Memory B cell (primary cell): ENCODE results near the gene GOLGA6D.
"Not testable (repeated sequence)": the region's sequence is repeated elsewhere in the genome, so short reads cannot be mapped to it uniquely, and the experiment has no call there.

Experiments
- ATAC-seq: fragments of 150-1000 bp; cut with Tn5 transposase; 2 replicates; pipeline ENCODE4 v1.10.0; 2021; ENCODE audit warnings: low read depth, mild to moderate bottlenecking, moderate library complexity
- DNase-seq, 2 donors: peaks; one replicate each; pipeline ENCODE4 v3.0.0; 2022; ENCODE audit warnings: low spot score in 2 of 2
- H3K27ac Mint-ChIP-seq: one replicate; pipeline ENCODE4 v1.8.0; 2022; ENCODE audit warnings: mild to moderate bottlenecking, moderate library complexity, mixed read lengths
- H3K27me3 Mint-ChIP-seq: one replicate; pipeline ENCODE4 v1.8.0; 2022; ENCODE audit warnings: mixed read lengths
- H3K36me3 Mint-ChIP-seq: one replicate; pipeline ENCODE4 v1.8.0; 2022; ENCODE audit warnings: mild to moderate bottlenecking, mixed read lengths
- H3K4me1 Mint-ChIP-seq: one replicate; pipeline ENCODE4 v1.8.0; 2022; ENCODE audit warnings: mixed read lengths
- H3K4me3 Mint-ChIP-seq: one replicate; pipeline ENCODE4 v1.8.0; 2022; ENCODE audit warnings: mild to moderate bottlenecking, moderate library complexity, mixed read lengths
- H3K9me3 Mint-ChIP-seq: one replicate; pipeline ENCODE4 v1.8.0; 2022; ENCODE audit warnings: mixed read lengths

GOLGA6D gene

GRCh38 chr15:75258034-75258433 is 24.6 kb upstream of the GOLGA6D start, which contains the start of gene GOLGA6C:
Gene GOLGA6C (plus strand): TSS chr15:75258334. CDS start chr15:75258599, 265 bp downstream.
- H3K4me1 Mint-ChIP-seq, H3K27ac Mint-ChIP-seq, H3K9me3 Mint-ChIP-seq, H3K27me3 Mint-ChIP-seq, DNase-seq, ATAC-seq, H3K36me3 Mint-ChIP-seq, H3K4me3 Mint-ChIP-seq: not testable (repeated sequence)

GRCh38 chr15:75258620-75259343 is 23.9 kb upstream of the GOLGA6D start:
- not testable (repeated sequence) for H3K27ac Mint-ChIP-seq, H3K27me3 Mint-ChIP-seq, H3K9me3 Mint-ChIP-seq, H3K4me1 Mint-ChIP-seq, H3K36me3 Mint-ChIP-seq, ATAC-seq, DNase-seq, H3K4me3 Mint-ChIP-seq

- not testable (repeated sequence) for H3K4me3 Mint-ChIP-seq, H3K36me3 Mint-ChIP-seq, ATAC-seq, DNase-seq, H3K27ac Mint-ChIP-seq, H3K4me1 Mint-ChIP-seq, H3K27me3 Mint-ChIP-seq, H3K9me3 Mint-ChIP-seq
Measured at GRCh38 chr15:75259873-75260272, 22.8 kb upstream of the GOLGA6D start.

- H3K4me1 Mint-ChIP-seq, H3K36me3 Mint-ChIP-seq, H3K9me3 Mint-ChIP-seq, H3K4me3 Mint-ChIP-seq, H3K27me3 Mint-ChIP-seq, ATAC-seq, H3K27ac Mint-ChIP-seq, DNase-seq: not testable (repeated sequence)
Measured at GRCh38 chr15:75273751-75274359, 8.8 kb upstream of the GOLGA6D start.

GRCh38 chr15:75274509-75275107 is 8.0 kb upstream of the GOLGA6D start:
- H3K27me3 Mint-ChIP-seq, H3K4me1 Mint-ChIP-seq, H3K27ac Mint-ChIP-seq, H3K9me3 Mint-ChIP-seq, H3K4me3 Mint-ChIP-seq, H3K36me3 Mint-ChIP-seq: not testable (repeated sequence)
- peak; percentile 72 to 89 for DNase-seq
- peak; percentile 93 for ATAC-seq

- not testable (repeated sequence) for H3K4me3 Mint-ChIP-seq, ATAC-seq
Measured at GRCh38 chr15:75275617-75276016, 7.0 kb upstream of the GOLGA6D start.

GRCh38 chr15:75278497-75278896 is 4.1 kb upstream of the GOLGA6D start:
- H3K4me1 Mint-ChIP-seq, H3K4me3 Mint-ChIP-seq, H3K9me3 Mint-ChIP-seq, H3K27ac Mint-ChIP-seq, H3K27me3 Mint-ChIP-seq, ATAC-seq, H3K36me3 Mint-ChIP-seq, DNase-seq: not testable (repeated sequence)

More at GRCh38 chr15:75275617-75276016, 7.0 kb upstream of the GOLGA6D start:
- H3K27ac Mint-ChIP-seq, H3K9me3 Mint-ChIP-seq, H3K27me3 Mint-ChIP-seq, H3K36me3 Mint-ChIP-seq, H3K4me1 Mint-ChIP-seq: not testable (repeated sequence)
- DNase-seq: peak in 1 of 2 donors; percentile 25

GRCh38 chr15:75284152-75284551 is 1.5 kb downstream of the GOLGA6D start:
- H3K4me3 Mint-ChIP-seq, H3K9me3 Mint-ChIP-seq, H3K36me3 Mint-ChIP-seq, ATAC-seq, DNase-seq, H3K4me1 Mint-ChIP-seq, H3K27me3 Mint-ChIP-seq, H3K27ac Mint-ChIP-seq: not testable (repeated sequence)

GRCh38 chr15:75293660-75294059 is 11.0 kb downstream of the GOLGA6D start:
- H3K36me3 Mint-ChIP-seq, H3K9me3 Mint-ChIP-seq, ATAC-seq, H3K4me3 Mint-ChIP-seq, H3K4me1 Mint-ChIP-seq, H3K27ac Mint-ChIP-seq, DNase-seq, H3K27me3 Mint-ChIP-seq: not testable (repeated sequence)

- ATAC-seq: peak; percentile 96
- not testable (repeated sequence) for DNase-seq
Measured at GRCh38 chr15:75298541-75299310, 16.1 kb downstream of the GOLGA6D start.

GRCh38 chr15:75299311-75299688 is 16.7 kb downstream of the GOLGA6D start:
- H3K9me3 Mint-ChIP-seq: not testable (repeated sequence)
- DNase-seq: peak; percentile 66 to 82

More at GRCh38 chr15:75298541-75299310, 16.1 kb downstream of the GOLGA6D start:
- H3K9me3 Mint-ChIP-seq, H3K4me1 Mint-ChIP-seq, H3K4me3 Mint-ChIP-seq, H3K27me3 Mint-ChIP-seq, H3K36me3 Mint-ChIP-seq, H3K27ac Mint-ChIP-seq: not testable (repeated sequence)

GRCh38 chr15:75300026-75300425 is 17.4 kb downstream of the GOLGA6D start:
- H3K27ac Mint-ChIP-seq, H3K4me1 Mint-ChIP-seq, H3K27me3 Mint-ChIP-seq, DNase-seq, H3K4me3 Mint-ChIP-seq, H3K9me3 Mint-ChIP-seq, ATAC-seq, H3K36me3 Mint-ChIP-seq: not testable (repeated sequence)

More at GRCh38 chr15:75299311-75299688, 16.7 kb downstream of the GOLGA6D start:
- peak; percentile 88 for ATAC-seq
- H3K4me3 Mint-ChIP-seq, H3K36me3 Mint-ChIP-seq, H3K27me3 Mint-ChIP-seq, H3K27ac Mint-ChIP-seq, H3K4me1 Mint-ChIP-seq: not testable (repeated sequence)

- H3K27me3 Mint-ChIP-seq: peaks cover 22% of the 10 kb centered on the region
- ATAC-seq (no peak), DNase-seq (no peak)
- H3K9me3 Mint-ChIP-seq: no peaks in the 10 kb centered on the region
- no peaks in the 10 kb centered on the region for H3K4me1 Mint-ChIP-seq
- no peaks in the 10 kb centered on the region for H3K36me3 Mint-ChIP-seq
- no peak overlapping the region for H3K27ac Mint-ChIP-seq
- H3K4me3 Mint-ChIP-seq: no peak overlapping the region
Measured at GRCh38 chr15:75302318-75302717, 19.7 kb downstream of the GOLGA6D start.

GRCh38 chr15:75302753-75303152 is 20.1 kb downstream of the GOLGA6D start:
- not testable (repeated sequence) for H3K36me3 Mint-ChIP-seq, H3K9me3 Mint-ChIP-seq, ATAC-seq, H3K4me1 Mint-ChIP-seq, DNase-seq, H3K4me3 Mint-ChIP-seq, H3K27ac Mint-ChIP-seq
- H3K27me3 Mint-ChIP-seq: peaks cover 25% of the 10 kb centered on the region
